Measurements from ENCODE around the gene OR2T10. TPM values are rescaled to one million over a fixed set of nuclear protein-coding genes. Genes with fewer than 3 reads are reported as not detected.

The OR2T10 gene
- total RNA-seq, 2 experiments from 2014 or later: not detected

DNA sequence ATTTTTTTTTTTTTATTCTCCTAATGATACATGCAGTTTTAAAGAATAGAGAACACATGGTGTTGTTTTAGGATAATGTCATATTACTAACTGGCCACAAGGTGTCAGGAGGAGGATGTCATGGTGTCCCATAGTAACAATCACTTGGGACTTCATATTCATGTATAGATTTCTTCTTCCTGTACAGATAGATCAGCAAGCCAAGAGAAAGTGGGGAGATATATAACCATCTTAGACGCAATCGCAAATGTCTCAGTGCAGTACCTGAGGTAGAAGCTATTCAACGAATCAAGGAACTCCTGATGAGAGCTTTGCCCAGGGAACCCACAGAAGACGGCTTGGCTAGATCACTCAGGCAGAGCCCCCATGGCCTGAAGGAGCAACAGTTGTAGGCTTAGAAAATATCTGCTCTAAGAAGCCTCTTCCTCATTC, 25.1 kb upstream of the OR2T10 start:
- ATAC-seq (ENCODE audit: low read depth) (peak; percentile 58), DNase-seq (no peak)
- POLR2A ChIA-PET: interaction anchor here (0.7 kb wide), 1 partner anchor 275 kb away, joined by 3 read pairs; no protein-coding TSS in a partner anchor
- Mint-ChIP-seq H3K4me1 (no peaks in the 10 kb centered on the region), H3K36me3 (no peaks in the 10 kb centered on the region), H3K4me3 (no peak overlapping the region), H3K27ac (no peak overlapping the region), H3K9me3 (no peaks in the 10 kb centered on the region), H3K27me3 (no peaks in the 10 kb centered on the region)

DNA sequence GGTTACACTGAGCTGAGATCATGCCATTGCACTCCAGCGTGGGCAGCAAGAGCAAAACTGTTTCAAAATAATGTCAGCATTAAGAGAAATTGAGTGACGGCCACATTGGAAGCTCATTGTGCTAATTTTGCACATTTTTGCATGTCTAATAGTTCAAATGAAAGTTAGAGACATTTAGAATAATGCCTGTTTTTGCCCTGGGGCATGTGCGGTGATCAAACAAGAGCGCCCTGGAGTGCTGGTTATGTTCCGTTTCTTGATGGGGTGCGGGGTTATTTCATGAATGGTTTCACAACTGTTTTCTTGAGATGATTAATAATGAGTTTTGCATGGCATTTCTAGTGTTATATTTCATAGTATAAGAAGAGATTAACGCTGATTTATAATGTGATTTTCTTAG, 24.3 kb upstream of the OR2T10 start:
- POLR2A ChIA-PET: no interaction called here

GRCh38 chr1:248618878-248619277, 21.4 kb upstream of the OR2T10 start:
- H3K27ac Mint-ChIP-seq: no peak overlapping the region
- no peaks in the 10 kb centered on the region for H3K9me3 Mint-ChIP-seq
- DNase-seq: no peak
- no peaks in the 10 kb centered on the region for H3K27me3 Mint-ChIP-seq
- no peak for ATAC-seq (ENCODE audit: low read depth)
- H3K4me3 Mint-ChIP-seq: no peak overlapping the region
- POLR2A ChIA-PET: no interaction called here
- H3K36me3 Mint-ChIP-seq: no peaks in the 10 kb centered on the region
- H3K4me1 Mint-ChIP-seq: no peaks in the 10 kb centered on the region

More for the DNA sequence above, 24.3 kb upstream of the OR2T10 start:
- no peak overlapping the region for H3K27ac Mint-ChIP-seq
- no peaks in the 10 kb centered on the region for H3K4me1 Mint-ChIP-seq
- ATAC-seq (ENCODE audit: low read depth): no peak
- DNase-seq: no peak
- no peaks in the 10 kb centered on the region for H3K9me3 Mint-ChIP-seq
- H3K36me3 Mint-ChIP-seq: no peaks in the 10 kb centered on the region
- no peak overlapping the region for H3K4me3 Mint-ChIP-seq
- no peaks in the 10 kb centered on the region for H3K27me3 Mint-ChIP-seq

DNA sequence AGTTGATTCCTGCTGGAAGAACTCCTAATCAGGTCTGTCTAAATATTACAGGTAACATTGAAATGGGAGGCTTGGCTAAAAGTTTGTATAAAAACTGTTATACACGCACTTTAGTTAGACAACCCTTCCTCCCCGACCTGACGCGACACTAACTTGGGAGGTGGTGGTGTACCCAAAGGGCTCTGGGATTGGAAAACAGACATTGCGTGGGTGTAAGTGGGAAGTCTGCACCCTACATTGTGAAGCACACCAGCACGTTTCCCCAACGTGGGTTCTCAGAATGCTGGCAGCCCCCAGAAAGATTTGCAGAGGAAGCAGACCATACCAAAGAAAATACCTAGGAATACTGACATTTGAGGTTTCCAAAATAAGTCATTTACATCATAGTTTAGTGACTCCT, 20.6 kb upstream of the OR2T10 start:
- no peaks in the 10 kb centered on the region for H3K4me1 Mint-ChIP-seq
- H3K27ac Mint-ChIP-seq: no peak overlapping the region
- POLR2A ChIA-PET: no interaction called here
- no peak overlapping the region for H3K4me3 Mint-ChIP-seq
- H3K36me3 Mint-ChIP-seq: no peaks in the 10 kb centered on the region
- no peak for DNase-seq
- no peaks in the 10 kb centered on the region for H3K27me3 Mint-ChIP-seq
- ATAC-seq (ENCODE audit: low read depth): no peak
- no peaks in the 10 kb centered on the region for H3K9me3 Mint-ChIP-seq

- no peak overlapping the region for H3K4me3 Mint-ChIP-seq
- no peak overlapping the region for H3K27ac Mint-ChIP-seq
- DNase-seq: no peak
- H3K27me3 Mint-ChIP-seq: no peaks in the 10 kb centered on the region
- ATAC-seq (ENCODE audit: low read depth): no peak
- POLR2A ChIA-PET: no interaction called here
- no peaks in the 10 kb centered on the region for H3K36me3 Mint-ChIP-seq
- H3K9me3 Mint-ChIP-seq: no peaks in the 10 kb centered on the region
- H3K4me1 Mint-ChIP-seq: no peaks in the 10 kb centered on the region
Measured at GRCh38 chr1:248613742-248614141, 16.2 kb upstream of the OR2T10 start.

DNA sequence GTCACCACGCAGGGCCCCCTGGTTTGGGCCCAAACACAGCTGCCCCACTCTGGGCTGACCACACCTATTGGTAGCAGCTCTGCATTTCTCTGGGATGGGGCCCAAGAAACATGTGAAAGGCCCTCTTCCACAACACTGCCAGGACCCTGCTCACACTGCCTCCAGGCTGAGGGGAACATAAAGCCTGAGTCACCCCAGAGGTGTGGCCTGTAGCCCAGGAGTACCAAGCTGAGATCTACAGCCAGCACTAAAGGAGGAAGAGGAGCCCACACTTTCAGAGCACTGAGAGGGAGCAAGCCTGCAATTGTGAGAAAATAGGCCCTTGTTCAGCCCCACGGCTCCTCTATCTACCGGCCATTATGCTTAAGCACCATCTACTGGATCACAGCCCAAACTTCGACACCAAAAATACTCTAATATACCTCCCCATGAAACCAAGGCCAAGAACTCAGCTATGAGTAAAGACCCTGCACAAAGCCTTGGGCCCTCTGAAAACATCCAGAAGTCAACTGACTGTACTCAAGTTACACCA, 14.4 kb upstream of the OR2T10 start:
- H3K9me3 Mint-ChIP-seq: no peaks in the 10 kb centered on the region
- DNase-seq: no peak
- no peaks in the 10 kb centered on the region for H3K4me1 Mint-ChIP-seq
- H3K27ac Mint-ChIP-seq: no peak overlapping the region
- ATAC-seq (ENCODE audit: low read depth): peak; percentile 50
- POLR2A ChIA-PET: no interaction called here
- no peaks in the 10 kb centered on the region for H3K36me3 Mint-ChIP-seq
- H3K4me3 Mint-ChIP-seq: no peak overlapping the region
- no peaks in the 10 kb centered on the region for H3K27me3 Mint-ChIP-seq

GRCh38 chr1:248610301-248610700, 12.8 kb upstream of the OR2T10 start:
- Mint-ChIP-seq H3K4me3 (no peak overlapping the region), H3K9me3 (no peaks in the 10 kb centered on the region), H3K4me1 (no peaks in the 10 kb centered on the region), H3K36me3 (no peaks in the 10 kb centered on the region), H3K27me3 (no peaks in the 10 kb centered on the region), H3K27ac (no peak overlapping the region)
- POLR2A ChIA-PET: no interaction called here
- ATAC-seq (ENCODE audit: low read depth): no peak
- no peak for DNase-seq

GRCh38 chr1:248599396-248599795, 1.9 kb upstream of the OR2T10 start:
- Mint-ChIP-seq H3K9me3 (no peaks in the 10 kb centered on the region), H3K36me3 (no peaks in the 10 kb centered on the region), H3K4me1 (peaks cover 2% of the 10 kb centered on the region), H3K4me3 (no peak overlapping the region), H3K27ac (no peak overlapping the region), H3K27me3 (no peaks in the 10 kb centered on the region)
- ATAC-seq (ENCODE audit: low read depth) (no peak), DNase-seq (no peak)
- POLR2A ChIA-PET: no interaction called here

DNA sequence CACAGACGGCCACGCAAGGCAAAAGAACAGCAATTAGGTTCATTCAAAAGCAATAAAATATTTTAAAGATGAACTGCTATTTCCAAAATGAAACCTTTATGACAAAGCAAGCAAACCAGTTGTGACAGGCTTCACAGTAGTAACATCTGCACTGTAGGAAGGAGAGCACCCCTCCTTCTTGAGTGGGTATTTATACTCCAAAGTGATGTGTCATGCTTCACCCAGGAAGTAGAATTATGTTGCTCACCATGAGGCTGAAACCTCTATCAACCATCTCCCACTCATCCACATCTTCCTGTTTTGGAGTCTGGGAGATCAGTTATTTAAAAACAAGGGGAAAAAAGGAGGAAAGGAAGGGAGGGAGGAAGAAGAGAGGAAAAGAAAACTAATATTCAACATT, 885 bp downstream of the OR2T10 start:
- DNase-seq: no peak
- Mint-ChIP-seq H3K27ac (no peak overlapping the region), H3K27me3 (no peaks in the 10 kb centered on the region), H3K36me3 (no peaks in the 10 kb centered on the region), H3K4me3 (no peak overlapping the region), H3K4me1 (peaks cover 2% of the 10 kb centered on the region), H3K9me3 (no peaks in the 10 kb centered on the region)
- POLR2A ChIA-PET: no interaction called here
- no peak for ATAC-seq (ENCODE audit: low read depth)

- Mint-ChIP-seq H3K4me1 (peaks cover 2% of the 10 kb centered on the region), H3K4me3 (no peak overlapping the region), H3K27ac (no peak overlapping the region), H3K9me3 (no peaks in the 10 kb centered on the region), H3K36me3 (no peaks in the 10 kb centered on the region), H3K27me3 (no peaks in the 10 kb centered on the region)
- ATAC-seq (ENCODE audit: low read depth) (no peak), DNase-seq (no peak)
- POLR2A ChIA-PET: no interaction called here
Measured at GRCh38 chr1:248593226-248593625, 4.3 kb downstream of the OR2T10 start.

GRCh38 chr1:248592655-248593054, 4.8 kb downstream of the OR2T10 start:
- ATAC-seq (ENCODE audit: low read depth) (no peak), DNase-seq (no peak)
- H3K9me3 Mint-ChIP-seq: no peaks in the 10 kb centered on the region
- H3K4me1 Mint-ChIP-seq: peaks cover 2% of the 10 kb centered on the region
- no peaks in the 10 kb centered on the region for H3K36me3 Mint-ChIP-seq
- no peaks in the 10 kb centered on the region for H3K27me3 Mint-ChIP-seq
- H3K27ac Mint-ChIP-seq: no peak overlapping the region
- H3K4me3 Mint-ChIP-seq: no peak overlapping the region
- POLR2A ChIA-PET: no interaction called here

GRCh38 chr1:248590055-248590454, 7.4 kb downstream of the OR2T10 start:
- H3K4me1 Mint-ChIP-seq: peaks cover 2% of the 10 kb centered on the region
- H3K27me3 Mint-ChIP-seq: no peaks in the 10 kb centered on the region
- ATAC-seq (ENCODE audit: low read depth) (no peak), DNase-seq (no peak)
- no peak overlapping the region for H3K27ac Mint-ChIP-seq
- H3K36me3 Mint-ChIP-seq: no peaks in the 10 kb centered on the region
- peaks cover 2% of the 10 kb centered on the region for H3K9me3 Mint-ChIP-seq
- no peak overlapping the region for H3K4me3 Mint-ChIP-seq
- POLR2A ChIA-PET: no interaction called here

DNA sequence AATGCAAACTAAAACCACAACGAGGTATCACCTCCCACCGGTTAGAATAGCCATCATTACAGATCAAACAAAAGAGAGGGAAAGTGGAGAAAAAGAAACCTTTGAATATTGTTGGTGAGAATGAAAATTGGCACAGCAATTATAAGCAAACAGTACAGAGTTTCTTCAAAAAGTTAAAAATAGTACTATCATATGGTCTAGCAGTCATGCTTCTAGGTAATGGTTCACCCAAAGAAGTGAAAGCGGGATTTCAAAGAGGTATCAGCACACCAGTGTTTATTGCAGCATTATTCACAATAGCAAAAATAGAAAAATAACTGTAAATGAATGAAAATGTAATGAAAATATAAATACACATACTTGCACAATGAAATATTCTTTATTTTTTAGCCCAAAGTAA, 8.2 kb downstream of the OR2T10 start:
- ATAC-seq (ENCODE audit: low read depth) (no peak), DNase-seq (no peak)
- Mint-ChIP-seq H3K27ac (no peak overlapping the region), H3K9me3 (peaks cover 2% of the 10 kb centered on the region), H3K4me3 (no peak overlapping the region), H3K27me3 (no peaks in the 10 kb centered on the region), H3K36me3 (no peaks in the 10 kb centered on the region), H3K4me1 (peaks cover 2% of the 10 kb centered on the region)
- POLR2A ChIA-PET: no interaction called here

- Mint-ChIP-seq H3K36me3 (no peaks in the 10 kb centered on the region), H3K9me3 (peaks cover 2% of the 10 kb centered on the region), H3K27me3 (no peaks in the 10 kb centered on the region), H3K4me3 (no peak overlapping the region), H3K27ac (no peak overlapping the region), H3K4me1 (peaks cover 2% of the 10 kb centered on the region)
- DNase-seq (no peak), ATAC-seq (ENCODE audit: low read depth) (no peak)
- POLR2A ChIA-PET: no interaction called here
Measured at GRCh38 chr1:248585266-248585665, 12.2 kb downstream of the OR2T10 start.
